ENCODE results near the gene LINC00237.

LINC00237 gene

DNA sequence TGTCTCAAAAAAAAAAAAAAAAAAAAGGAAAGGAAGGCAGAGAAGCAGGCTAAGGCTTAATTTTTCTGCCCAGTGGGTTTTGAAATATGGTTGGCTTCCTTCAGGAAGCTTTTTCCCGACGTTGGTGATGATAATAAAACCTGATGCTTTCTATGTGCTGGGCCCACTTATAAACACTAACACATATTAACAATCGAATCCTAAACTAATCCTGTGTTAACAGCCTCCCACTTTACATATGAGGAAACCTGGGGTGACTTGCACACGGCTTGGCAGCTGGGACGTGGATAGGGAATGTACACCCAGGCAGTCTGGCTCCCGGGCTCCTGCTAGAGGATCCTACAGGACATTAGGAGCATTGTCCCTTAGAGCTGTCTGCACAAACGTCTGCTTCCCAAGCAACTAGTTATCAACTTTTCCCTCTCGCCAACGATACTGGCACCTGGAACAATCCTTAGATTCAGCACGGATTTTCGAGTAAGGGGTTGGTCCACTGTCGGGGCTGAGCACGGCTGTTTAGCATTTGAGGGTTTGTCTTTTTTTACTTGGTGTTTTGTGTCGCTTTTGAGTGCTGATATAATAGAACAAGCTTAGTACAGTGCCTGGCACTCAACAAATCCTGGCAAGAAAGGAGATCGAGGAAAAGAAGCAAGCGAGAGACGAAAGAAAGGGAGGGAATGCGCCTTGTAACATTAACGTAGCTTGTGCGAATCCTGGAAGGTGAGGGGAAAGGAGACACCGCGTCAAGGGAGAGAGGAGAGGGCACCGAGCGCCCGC, 19.1 kb upstream of the LINC00237 start:
- no peak for FAIRE-seq

DNA sequence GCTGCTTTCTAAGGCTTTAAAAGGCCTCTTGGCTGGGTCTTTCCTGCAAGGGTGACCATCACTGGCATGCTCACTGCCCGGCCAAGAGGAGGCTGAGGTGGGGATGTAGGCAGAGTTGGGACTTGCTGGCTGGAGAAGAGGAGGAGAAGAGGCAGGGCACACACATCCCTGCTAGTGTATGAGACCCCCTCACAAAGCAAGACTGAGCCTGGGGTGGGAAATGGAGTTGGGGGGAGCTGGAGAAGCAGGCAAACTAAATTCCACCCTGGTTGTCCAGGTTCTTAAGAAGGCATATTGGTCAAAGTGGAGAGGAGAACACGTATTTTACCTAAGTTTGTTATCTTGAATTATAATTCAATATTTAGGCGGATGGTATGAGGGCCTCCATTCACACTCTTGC, 18.0 kb upstream of the LINC00237 start:
- no peak for FAIRE-seq

DNA sequence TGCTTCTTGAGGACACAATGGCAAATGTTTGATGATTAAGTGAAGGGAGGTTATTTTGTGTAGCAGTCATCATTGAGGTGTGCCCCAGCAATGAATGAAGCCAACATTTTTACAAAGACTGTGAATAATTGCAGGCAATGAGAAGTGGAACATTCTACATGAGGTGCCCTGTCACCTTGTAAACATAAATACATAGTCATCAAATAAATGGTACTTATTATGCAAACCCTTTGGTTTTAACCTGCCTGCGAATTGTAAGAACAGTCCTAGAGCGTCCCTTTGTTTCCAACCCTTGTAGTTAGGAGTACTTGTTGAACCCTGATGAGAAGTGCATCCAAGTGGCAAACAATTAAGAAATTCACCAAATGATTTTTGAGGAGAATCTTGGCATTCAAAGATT, 12.6 kb upstream of the LINC00237 start:
- no peak for FAIRE-seq

DNA sequence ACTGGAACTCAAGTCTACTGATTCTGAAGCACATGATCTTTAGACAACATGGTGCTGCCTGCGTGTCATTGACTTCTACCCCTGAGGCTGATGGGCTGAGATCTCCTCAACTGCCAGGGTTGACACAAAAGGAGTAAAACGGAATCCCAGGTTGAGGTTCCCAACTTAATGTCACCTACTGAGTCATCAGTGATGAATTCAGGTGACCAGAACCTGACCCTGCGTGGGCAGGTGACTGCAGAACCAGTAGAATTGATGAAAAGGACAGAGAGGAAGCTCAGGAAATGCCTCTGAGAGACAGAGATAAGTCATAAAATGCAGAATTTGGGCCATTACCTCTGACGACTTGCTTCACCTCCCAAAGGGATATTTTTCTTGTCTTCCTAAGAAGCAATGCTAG, 12.0 kb upstream of the LINC00237 start:
- FAIRE-seq = no peak

DNA sequence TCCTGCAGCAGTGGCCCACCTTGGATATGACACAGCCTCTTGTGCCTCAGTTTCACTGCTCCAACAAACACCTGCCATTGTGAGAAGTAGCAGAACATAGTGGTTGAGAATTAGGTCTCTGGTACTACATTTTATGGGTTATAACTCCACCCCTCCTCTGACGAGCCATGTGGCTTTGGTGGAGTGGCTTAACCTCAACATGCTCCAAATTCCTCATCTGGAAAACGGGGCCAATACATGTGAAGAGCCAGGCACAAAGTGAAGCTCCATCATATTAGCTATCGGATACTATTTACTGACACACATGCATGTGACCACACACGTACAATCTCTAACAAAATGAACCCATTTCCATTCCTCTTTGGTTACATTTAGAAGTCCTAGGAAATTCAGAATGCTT, 11.4 kb upstream of the LINC00237 start:
- no peak for FAIRE-seq

DNA sequence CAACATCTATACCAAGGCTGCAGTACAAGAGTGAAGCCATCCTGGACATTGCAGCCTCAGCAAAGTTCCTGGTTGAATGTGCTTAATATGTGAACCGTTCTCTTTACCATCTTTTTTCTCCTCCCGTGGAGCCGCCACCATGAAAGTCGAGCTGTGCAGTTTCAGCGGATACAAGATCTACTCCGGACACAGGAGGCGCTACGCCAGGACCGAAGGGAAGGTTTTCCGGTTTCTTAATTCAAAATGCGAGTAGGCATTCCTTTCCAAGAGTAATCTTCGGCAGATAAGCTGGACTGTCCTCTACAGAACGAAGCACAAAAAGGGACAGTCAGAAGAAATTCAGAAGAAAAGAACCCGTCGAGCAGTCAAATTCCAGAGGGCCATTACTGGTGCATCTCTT, 8.4 kb upstream of the LINC00237 start:
- no peak for FAIRE-seq

DNA sequence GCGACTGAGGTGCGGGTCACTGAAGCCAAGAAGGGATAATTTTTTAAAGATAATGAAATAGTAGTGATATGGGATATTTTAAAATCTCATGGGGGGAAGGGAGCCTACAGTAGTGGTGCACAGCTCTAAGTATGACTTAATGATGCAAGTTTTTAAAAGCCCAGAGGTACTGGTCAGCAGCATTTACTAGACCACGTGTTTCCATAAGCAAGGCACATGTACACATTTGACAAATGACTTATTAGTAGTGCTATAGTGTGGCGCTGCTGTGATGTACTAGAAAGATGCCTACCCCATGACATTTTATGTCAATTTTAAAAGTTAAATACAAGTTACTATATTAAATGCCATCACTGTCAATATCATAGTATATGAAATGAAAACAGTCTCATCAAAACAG, 7.5 kb upstream of the LINC00237 start:
- no peak for FAIRE-seq

DNA sequence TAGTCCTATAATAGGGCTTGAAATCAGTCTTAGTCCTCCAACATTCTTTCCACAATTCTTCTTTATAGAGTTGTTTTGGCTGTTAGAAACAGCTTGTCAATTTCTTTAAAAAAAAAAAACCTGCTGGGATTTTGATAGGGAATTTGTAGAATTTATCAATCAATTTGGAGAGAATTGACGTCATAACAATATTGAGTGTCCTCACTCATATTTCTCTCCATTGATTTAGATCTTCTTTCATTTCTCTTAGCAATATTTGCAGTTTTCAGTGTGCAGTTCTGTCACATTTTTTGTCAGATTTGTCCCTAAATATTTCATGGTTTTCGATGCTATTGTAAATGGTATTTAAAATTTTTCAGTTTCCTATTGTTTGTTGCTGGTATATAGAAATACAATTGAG, 5.3 kb upstream of the LINC00237 start:
- FAIRE-seq = no peak

DNA sequence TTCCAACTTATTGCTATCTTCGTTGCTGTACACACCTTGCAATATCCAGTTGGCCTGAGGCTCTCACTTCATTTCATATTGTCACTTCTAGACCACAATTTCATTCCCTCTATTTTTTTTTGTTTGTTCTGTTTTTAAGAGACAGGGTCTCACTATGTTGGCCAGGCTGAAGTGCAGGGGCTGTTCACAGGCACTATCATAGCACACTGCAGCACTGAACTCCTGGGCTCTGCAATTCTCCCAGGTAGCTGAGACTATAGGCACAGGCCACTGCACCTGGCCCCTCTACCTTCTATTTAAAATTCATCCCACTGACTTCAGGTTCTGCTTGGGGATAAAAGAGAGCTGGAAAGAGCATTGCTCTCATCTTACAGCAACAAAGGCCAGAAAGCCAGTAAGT, 4.7 kb upstream of the LINC00237 start:
- no peak for FAIRE-seq

DNA sequence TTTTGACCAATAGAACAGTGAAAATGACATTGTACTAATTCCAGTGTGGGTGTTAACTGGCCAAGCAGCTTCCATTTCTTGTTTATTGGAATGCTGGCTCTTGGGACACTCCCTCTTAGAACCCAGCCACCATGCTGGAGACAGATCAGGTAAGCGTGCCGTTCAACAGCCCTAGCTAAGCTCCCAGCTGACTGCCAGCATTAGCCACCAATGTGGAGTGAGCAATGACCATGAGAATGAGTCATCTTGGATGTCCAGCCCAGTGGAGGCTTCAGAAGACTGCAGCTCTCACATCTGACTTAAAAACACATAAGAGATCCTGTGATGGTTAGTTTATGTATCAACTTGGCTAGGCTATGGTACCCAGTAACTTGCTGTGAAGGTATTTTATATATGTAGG, 3.0 kb upstream of the LINC00237 start:
- no peak for FAIRE-seq

DNA sequence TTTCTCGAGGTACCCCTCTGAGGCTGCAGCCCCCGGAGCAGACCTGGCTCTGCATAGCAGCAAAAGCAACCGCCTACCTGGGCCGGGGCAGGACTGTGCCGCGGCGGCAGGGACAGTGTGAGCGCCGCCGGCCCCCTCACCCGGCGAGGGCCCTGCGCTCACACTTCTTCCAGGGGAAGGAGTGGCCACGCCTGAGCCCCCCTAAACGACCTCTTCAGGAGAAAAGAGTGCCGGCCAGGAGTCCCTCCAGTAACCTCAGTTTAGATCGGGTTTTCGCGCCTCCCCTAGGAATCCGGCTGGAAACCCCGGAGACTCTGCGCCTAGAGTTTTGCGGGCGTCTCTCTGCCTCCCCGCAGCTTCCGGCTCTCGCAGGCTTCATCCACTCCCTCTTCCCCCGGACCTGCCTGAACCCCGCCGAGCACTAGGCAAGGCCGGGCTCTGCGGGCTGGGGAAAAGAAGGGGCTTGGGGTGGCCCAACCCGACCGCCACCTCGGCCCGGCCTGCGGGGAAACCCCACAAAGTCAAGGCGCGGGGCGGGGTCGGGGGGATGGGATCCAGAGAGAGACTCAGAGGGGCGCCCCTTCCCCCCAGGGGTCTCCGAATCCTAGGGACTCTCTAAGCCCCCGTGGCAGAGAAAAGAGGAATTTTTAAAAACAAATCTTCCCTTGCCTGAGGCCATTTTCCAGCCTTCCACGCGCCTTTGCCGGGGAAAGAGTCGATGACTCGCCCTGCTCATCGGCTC, 558 bp downstream of the LINC00237 start:
- FAIRE-seq = no peak

DNA sequence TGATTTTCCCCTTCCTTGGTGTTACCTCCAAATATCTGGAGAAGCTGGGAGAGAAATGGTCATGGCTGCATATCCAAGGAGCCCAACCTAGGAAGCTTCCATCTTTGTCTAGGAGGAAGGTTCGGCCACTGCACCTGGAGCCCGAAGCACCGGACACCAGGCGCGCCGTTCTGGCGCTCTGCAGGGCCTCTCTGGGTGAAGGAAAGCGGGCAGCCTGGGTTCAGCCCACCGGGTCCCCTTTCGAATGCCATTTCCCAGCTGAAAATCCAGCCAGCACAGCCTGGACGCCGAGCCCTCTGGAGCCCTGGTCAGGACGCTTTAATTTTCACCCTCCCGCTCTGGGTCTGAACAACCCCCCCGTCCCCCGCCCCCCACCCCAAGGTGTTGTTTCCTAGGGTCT, 1.2 kb downstream of the LINC00237 start:
- FAIRE-seq = no peak

DNA sequence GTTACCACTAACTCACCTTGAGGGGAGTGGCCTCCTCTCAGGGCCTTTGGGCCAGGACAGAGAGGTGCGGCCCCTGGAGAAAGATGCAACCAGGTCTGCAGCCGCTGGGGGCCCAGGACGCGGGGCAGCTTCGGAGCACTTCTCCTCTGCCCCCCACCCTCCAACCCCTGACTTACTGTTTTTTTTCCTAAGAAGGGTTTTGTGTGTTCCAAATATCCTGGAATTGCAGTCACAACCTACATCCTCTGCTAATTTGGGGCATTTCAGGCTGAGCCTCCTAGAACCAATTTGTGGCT, 1.7 kb downstream of the LINC00237 start:
- no peak for FAIRE-seq

DNA sequence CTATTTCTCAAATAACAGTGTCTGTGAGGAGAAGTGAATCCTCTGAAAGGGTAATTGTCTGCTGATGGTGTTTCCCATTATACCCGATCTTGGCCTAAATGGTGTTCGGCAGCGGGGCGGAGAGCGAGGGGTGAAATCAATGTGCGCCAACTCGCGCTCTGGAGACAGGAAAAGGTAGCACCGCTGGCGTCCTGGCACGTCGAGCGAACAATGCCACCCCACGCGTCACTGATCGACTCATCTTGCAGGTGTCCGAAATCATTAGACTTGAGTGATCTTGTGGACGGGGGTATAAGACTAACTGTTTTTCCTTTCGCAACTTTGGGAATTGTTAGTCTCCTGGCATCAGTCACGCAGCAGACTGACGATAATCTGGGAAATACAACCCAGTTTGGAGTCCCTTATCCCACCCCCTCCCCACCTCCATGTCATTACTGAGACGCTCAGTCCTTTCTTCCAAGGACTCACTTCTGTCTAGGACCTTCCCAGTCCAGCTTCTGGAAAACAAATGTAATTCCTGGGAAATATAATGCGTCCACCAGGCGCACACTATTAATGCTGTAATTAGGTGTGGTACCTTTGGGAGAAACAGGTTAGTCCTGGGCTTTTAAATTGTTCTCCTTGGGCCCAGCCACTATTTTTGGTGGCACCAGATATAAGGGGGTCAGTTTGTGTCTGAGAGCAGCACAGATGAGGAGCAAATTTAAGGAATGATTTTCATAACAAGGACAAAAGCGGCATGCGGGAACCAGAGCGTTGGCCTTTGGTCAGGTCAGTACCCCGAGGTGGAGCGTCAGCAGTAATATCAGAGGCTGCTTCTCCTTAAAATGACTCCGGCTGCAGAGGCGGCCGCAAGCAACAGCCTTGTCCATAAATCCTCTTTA, 2.3 kb downstream of the LINC00237 start:
- FAIRE-seq = no peak

DNA sequence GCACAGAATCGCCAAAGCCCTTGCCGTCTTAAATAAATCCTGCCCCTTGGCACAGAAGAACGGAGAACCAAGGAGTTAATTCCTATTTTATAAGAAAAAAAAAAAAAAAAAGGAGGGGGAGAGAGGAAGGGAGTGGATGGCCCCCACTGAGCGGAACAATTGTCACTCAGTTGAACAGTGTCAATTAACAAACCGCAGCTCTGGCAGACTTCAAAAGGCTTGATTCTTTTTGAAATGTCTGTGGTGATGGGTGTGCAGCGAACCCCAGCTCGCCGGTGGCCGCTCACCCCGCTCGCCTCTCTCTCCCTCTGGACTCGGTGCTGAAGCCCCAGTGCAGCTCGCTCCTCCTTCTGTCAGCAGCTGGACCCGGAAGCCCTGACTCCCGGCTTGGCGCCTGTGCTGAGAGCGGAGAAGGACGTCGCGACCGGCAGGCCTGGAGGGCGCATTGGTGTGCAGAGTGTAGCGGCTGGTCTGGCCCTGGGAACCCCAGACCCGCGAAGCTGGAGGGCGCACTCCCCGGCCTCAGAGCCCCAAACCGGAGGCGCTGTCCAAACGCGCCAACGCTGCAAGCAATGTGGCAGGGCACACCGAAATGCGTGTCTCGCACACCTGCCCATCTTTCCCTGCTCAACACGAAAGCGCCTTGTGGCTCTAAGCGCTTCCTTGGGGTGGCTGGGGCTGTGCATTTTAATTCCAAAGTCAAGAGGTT, 3.4 kb downstream of the LINC00237 start:
- no peak for FAIRE-seq

DNA sequence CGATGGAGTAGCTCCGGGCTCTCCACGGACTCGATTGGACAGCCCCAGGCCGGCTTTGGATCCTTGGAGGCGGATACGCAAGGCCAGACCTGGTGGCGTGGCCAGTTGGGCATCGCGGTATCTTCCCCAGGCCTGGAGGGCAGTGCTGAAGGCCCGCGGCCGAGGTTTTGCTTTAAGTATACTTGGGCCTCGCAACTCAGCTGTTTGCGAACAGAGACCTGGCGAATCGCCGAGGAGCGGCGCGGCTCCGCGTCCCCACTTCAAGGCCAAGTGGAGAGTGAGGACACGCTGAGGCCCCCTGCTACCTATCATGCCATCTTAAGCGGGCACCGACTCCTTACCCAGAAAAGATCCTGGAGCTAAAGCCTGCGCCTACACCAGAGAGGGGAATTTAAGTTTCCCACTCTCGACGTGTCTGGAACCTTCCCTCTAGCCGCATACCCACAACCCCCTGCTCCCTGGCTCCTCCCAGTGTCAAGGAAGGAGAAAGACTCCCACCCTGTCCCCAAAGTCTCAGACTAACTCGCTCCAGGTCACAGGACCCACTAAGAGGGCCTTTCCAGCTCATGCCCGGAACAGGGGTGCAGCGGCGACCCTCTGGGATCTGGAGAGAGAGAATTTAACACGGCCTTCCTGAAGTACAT, 4.1 kb downstream of the LINC00237 start:
- no peak for FAIRE-seq

DNA sequence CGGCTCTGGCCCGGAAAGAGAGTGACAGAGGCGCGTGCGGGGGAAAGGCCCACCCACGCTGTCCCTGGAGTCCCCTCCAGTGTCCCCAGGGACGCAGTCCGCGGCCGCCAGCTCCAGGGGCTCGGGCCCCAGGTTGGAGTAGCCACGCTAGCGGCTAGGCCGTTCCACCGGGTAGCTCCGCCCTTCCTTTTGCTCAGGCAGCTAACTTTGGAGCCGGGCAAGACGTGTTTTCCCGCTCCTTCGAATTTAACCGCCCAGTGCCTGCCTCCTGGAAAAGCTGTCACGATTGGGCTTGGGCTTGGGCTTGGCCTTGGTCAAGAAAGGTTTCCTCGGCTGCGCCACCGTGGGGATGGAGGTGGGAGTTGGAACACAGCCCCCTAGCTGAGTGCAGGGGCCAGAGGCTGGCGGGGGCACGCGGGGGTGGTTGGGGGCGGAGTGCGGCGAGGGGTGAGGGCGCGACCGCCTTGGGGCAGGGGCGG, 4.7 kb downstream of the LINC00237 start:
- FAIRE-seq = no peak

DNA sequence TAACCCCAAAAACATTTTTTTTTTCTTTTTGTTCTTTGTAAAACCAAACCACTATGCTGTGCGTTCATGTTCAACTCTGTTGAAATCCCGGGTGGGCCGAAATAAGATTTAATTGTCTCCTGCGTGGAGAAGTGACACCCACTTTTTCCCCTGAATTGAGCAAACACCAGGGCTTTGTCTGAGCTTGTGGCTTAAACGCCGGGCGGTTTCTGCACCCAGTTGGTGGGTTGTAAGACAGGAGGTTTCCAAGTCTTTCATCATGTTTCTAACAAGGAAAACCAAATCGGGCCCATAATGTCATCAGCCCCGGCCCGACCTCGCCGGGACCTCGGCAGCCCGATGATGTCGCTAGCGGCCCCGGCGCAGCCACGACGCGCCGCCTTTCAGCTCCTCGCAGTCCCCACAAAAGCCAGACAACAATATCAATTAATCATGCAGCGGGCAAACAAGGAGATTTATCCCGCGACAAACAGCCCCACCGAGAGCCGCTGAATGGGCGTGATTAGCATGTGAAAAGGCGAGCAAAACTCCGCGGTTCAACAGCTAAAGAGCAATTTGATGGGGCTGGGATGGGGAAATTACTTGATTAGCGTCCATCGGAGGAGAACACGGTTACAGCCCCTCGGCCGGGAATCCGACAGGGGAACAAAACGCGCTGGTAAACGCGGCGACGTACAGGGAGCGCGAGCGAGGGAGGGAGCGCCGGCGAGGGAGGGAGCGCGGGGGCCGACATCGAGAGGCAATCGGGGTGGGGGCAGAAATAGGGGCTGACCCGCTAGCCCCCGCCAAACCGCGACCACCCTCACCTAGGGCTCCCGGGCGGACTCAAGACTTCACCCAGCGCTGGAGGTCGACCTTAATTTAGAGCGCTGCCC, 5.3 kb downstream of the LINC00237 start:
- FAIRE-seq = no peak

DNA sequence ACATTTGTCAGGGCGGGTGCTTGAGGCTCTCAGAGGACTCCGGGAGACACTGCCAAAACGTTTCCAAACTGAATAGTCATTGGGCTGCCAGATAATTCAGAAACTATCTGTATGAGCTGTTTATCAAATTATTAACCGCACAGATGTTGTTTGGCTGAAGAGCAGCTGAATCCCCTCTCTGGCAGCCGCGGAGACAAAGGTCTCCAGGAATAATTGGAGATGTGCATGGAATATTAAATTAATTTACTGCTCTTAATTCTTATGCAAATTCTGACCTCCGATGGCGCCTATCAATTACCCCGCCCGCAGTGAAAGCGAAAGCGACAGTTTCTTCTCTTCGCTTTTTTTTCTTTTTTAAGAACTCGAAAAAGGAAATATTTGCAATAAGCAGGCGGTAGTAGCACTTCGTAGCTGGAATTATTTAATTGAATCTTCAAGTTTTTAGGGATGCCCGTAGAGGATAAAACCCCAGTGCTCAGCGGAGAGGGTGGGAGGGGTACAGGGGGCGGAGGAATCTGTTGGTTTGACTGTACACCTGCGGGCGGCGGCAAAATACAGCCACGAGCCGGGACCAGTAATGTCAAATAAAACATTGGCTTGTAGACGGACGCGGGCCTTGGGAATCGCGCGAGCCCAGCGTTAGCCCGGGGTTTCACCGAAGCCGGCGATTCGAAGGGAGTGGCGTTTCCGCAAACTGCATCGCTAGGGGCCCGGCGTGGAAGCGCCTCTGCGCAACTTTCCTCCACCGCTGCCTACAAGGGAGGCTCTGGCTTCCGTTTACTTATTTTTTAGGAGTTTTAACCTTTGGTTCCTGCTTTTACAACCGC, 6.2 kb downstream of the LINC00237 start:
- FAIRE-seq = no peak

DNA sequence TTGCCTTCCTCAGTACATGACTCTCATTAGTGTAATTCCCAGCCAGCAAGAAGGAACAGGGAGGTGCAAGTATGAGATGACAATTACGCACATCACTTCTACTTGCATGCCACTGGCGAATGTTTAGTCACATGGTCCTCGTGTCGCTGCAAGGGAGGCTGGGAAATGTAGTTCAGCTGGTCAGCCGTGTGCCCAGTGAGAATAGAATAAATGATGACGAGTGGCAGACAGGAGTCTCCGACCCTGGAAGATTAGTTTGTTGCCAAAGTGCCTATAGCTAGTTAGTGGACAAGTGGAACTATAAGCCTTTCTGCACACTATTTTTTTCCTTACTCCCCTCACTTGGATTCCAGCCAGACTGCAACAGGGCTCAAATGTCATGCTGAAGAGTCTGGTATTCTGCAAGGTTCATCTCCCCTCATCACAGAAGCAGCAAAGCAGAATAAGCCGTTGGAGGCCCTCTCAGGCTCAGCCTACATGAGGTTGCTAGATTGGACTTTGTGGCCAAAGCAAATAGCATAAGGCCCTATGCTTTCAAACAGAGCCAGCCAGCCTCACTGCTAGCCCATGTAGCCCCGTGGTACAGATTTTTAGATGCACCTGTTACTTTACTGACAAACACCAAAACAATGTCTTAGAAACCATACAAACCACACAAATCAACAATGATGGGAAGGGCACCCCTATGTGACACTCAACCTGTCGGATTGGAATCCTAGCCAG, 9.7 kb downstream of the LINC00237 start:
- FAIRE-seq = no peak

All from colon (tissue), 2 donors.